AG09319 (cell line): ENCODE measurements around the gene CGREF1.
A peak's percentile ranks its signal among the peaks of the same experiment; 100 is the strongest.

Experiments
- DNase-seq: peaks from one replicate; pipeline ENCODE4 v3.0.0-alpha.2; 2010; ENCODE audit warnings: low read depth; ENCODE audit errors: extremely low read depth
- TF ChIP-seq, protein P1 (sequence below): IDR thresholded peaks from 2 replicates; pipeline ENCODE4 v1.5.1; 2011; ENCODE audit warnings: low read depth, mild to moderate bottlenecking, inconsistent platforms, low read length, moderate library complexity

CGREF1 gene

DNA sequence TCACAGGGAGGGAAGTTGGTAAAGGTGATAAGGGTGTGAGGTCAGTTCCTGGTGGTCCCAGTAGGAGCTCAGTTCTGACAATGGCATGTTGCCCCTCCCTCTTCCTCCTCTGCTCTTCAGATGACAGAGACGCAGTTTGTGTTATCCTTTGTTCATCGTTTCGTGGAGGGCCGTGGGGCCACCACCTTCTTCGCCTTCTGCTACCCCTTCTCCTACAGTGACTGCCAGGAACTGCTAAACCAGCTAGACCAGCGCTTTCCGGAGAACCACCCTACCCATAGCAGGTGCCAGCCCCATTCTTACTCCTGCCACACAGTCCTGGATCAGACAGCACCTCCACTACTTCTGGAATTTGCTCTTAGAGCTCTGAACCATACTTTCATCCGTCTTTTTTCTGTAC lies 65.2 kb downstream of the CGREF1 start:
- no peak for DNase-seq
- TF ChIP-seq, protein P1, sequence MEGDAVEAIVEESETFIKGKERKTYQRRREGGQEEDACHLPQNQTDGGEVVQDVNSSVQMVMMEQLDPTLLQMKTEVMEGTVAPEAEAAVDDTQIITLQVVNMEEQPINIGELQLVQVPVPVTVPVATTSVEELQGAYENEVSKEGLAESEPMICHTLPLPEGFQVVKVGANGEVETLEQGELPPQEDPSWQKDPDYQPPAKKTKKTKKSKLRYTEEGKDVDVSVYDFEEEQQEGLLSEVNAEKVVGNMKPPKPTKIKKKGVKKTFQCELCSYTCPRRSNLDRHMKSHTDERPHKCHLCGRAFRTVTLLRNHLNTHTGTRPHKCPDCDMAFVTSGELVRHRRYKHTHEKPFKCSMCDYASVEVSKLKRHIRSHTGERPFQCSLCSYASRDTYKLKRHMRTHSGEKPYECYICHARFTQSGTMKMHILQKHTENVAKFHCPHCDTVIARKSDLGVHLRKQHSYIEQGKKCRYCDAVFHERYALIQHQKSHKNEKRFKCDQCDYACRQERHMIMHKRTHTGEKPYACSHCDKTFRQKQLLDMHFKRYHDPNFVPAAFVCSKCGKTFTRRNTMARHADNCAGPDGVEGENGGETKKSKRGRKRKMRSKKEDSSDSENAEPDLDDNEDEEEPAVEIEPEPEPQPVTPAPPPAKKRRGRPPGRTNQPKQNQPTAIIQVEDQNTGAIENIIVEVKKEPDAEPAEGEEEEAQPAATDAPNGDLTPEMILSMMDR, result no peak

DNA sequence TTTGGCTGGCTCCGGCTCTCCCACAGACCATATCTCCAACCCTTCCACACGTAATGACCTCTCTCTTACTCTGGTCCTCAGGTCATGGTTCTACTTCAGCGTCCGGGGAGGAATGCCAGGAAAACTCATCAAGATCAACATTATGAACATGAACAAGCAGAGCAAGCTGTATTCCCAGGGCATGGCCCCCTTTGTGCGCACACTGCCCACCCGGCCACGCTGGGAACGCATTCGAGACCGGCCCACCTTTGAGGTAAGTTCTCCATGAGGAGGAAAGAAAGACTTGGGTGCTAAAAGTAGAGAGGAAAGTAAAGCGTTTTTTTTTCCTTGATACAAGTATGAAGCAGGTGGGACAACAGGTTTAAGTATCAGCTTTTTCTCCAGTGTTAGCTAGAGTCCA lies 65.6 kb downstream of the CGREF1 start:
- no peak for DNase-seq
- TF ChIP-seq, protein P1, result no peak

DNA sequence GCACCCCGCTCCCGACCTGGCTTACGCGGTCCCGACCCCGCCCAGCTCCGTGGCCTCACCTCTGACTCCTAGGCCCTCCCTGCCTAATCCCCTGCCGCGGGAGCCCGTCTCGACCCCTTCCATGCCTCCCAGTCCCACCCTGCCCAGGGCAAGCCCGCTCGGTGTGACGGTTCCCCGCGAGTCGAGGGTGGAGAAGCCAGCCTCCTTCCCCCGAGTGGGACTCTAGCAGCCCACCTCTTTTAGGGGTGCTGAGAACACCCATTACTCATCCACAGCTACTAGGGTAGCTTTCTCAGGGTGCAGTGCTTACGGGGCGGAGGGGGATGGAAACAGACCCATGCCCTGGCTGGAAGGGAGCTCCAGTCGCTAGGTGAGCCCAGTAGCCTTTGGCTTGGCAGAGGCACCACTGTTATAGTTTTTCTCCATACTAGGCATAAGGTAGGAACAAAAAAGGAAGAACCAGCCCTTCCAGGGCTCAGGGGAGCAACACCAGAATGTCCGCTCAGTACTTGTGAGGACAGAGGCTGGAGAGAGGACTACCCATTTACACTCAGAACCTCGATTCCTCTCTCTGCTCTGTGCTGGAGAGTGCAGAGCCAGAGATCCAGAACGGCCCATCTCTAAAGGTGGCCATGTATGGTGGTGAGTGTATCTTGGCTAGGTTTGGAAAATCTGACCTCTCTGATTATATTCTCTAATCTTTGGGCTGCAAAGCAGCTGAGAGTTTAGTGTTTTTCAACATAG lies 66.9 kb downstream of the CGREF1 start:
- TF ChIP-seq, protein P1, result no peak
- DNase-seq, result no peak

DNA sequence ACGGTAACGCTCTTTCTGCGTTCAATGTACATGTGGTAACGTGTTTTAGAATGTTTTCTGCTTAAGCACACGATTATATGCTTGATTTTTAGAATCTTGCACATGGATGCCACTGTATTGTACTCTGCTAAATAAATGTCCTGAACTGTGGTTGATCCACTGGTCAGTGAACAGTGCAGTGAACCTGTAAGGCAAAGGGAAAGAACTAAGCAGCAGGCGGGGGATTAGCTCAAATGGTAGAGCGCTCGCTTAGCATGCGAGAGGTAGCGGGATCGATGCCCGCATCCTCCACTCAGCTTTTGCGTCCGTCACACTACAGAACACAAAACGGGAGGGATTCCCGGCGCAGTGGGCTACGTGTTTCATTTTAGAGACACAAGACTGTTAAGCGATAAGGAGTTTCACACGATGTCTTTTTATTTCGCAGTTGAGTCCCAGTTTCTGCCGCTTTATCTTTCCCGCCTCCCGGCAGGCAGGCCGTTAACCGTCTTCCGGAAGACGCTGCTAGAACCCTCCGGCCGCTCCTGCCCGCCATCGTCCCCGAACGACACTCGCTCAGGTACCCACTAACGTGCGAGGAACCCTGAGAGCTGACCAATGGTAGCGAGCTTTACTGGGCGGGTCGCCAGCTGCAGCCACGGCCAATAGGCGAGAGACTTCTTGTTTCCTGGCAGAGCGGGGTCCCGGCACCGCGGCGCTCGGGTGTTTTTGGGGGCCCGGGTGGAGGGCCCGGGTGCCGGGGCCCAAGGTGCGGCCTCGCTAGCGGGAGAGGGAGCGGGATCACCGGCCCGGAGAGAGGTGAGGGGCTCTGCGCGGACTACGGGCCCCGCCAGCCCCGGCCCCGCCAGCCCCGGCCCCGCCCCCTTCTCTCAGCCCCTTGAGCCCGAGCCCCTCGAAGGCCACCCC lies 67.7 kb downstream of the CGREF1 start, which contains the start of gene AGBL5:
AGBL5 (plus strand) TSS at position 673 of the 906 bp plus-strand sequence. CDS start 1,291 bp downstream, outside the sequence.
- DNase-seq, result peak; percentile 84

More for the DNA sequence above, 67.7 kb downstream of the CGREF1 start, which contains the start of gene AGBL5:
- TF ChIP-seq, protein P1, result no peak
